HT-29 (cell line): ENCODE measurements around the gene IFNGR1. TPM values are rescaled to one million over a fixed set of nuclear protein-coding genes. Genes with fewer than 3 reads are reported as not detected.
"Not testable (repeated sequence)": the region's sequence is repeated elsewhere in the genome, so short reads cannot be mapped to it uniquely, and the experiment has no call there.

Source experiments
- DNase-seq: peaks from one replicate; pipeline ENCODE4 v3.0.0-alpha.2; 2015; ENCODE audit warnings: low spot score
- total RNA-seq: library from RNA; depleted of rRNA; stranded (reverse); fragments of >200 nt; shearing (Covaris generic); gene quantifications from 2 replicates; pipeline ENCODE4 v1.2.3, GENCODE V29; 2014; rRNA removed

Gene IFNGR1
- total RNA-seq: 33.4 and 34.9 TPM in 2 replicates

GRCh38 chr6:137218917-137219663 lies at the start of gene IFNGR1:
Gene IFNGR1, minus strand, starts transcription at chr6:137219385. Its CDS starts 58 bp downstream, at chr6:137219327.
- DNase-seq: peak; percentile 91

GRCh38 chr6:137268911-137269310 lies 49.7 kb upstream of the IFNGR1 start:
- no peak for DNase-seq

- no peak for DNase-seq
These were observed 47.1 kb upstream of the IFNGR1 start for GRCh38 chr6:137266309-137266586.

GRCh38 chr6:137265561-137266308 lies 46.5 kb upstream of the IFNGR1 start:
- DNase-seq: peak; percentile 83

GRCh38 chr6:137264311-137265075 lies 45.3 kb upstream of the IFNGR1 start:
- no peak for DNase-seq

- peak; percentile 38 for DNase-seq
These were observed 42.6 kb upstream of the IFNGR1 start for GRCh38 chr6:137261761-137262160.

GRCh38 chr6:137261361-137261760 lies 42.2 kb upstream of the IFNGR1 start:
- no peak for DNase-seq

GRCh38 chr6:137260217-137260616 lies 41.0 kb upstream of the IFNGR1 start:
- DNase-seq: no peak

GRCh38 chr6:137259349-137259748 lies 40.2 kb upstream of the IFNGR1 start:
- peak; percentile 50 for DNase-seq

- DNase-seq: no peak
These were observed 39.0 kb upstream of the IFNGR1 start for GRCh38 chr6:137258170-137258569.

GRCh38 chr6:137256350-137257103 lies 37.3 kb upstream of the IFNGR1 start:
- no peak for DNase-seq

GRCh38 chr6:137254966-137255365 lies 35.8 kb upstream of the IFNGR1 start:
- DNase-seq: no peak

- DNase-seq: not testable (repeated sequence)
These were observed 35.2 kb upstream of the IFNGR1 start for GRCh38 chr6:137254430-137254829.

- DNase-seq: no peak
These were observed 29.5 kb upstream of the IFNGR1 start for GRCh38 chr6:137248702-137249101.

GRCh38 chr6:137247724-137248123 lies 28.5 kb upstream of the IFNGR1 start:
- peak; percentile 55 for DNase-seq

GRCh38 chr6:137246791-137247202 lies 27.6 kb upstream of the IFNGR1 start:
- no peak for DNase-seq

GRCh38 chr6:137246164-137246563 lies 27.0 kb upstream of the IFNGR1 start:
- no peak for DNase-seq

GRCh38 chr6:137241481-137242038 lies 22.4 kb upstream of the IFNGR1 start:
- DNase-seq: peak; percentile 73

- no peak for DNase-seq
These were observed 21.0 kb upstream of the IFNGR1 start for GRCh38 chr6:137240168-137240567.

GRCh38 chr6:137237413-137238170 lies 18.4 kb upstream of the IFNGR1 start:
- DNase-seq: peak; percentile 83
